Suprapubic skin (tissue), 4 donors: Measurements from ENCODE around the gene SH3BP4.

Experiments used
- EP300 ChIP-seq: sonication (generic); formaldehyde crosslinking; IDR thresholded peaks from one replicate; pipeline ENCODE4 v1.6.1; 2017; ENCODE audit warnings: antibody characterized with exemption
- POLR2A ChIP-seq, 2 donors: fragments of 450-650 bp; IDR thresholded peaks; one replicate each; pipeline ENCODE4 v1.6.1; 2017; ENCODE audit warnings: antibody characterized with exemption in 2 of 2, mild to moderate bottlenecking in 2 of 2, moderate library complexity in 2 of 2
- POLR2AphosphoS5 ChIP-seq, 3 donors: sonication (generic); formaldehyde crosslinking; IDR thresholded peaks; one replicate each; pipeline ENCODE4 v1.6.1; 2017; ENCODE audit warnings: antibody characterized with exemption in 3 of 3
- TF ChIP-seq, protein P1 (sequence below), 2 donors: fragments of 200-600 bp in 1 of 2; fragments of 450-650 bp in 1 of 2; sonication (generic) in 1 of 2; IDR thresholded peaks; one replicate each; pipeline ENCODE4 v1.5.1; 2016 to 2019; ENCODE audit warnings: antibody characterized with exemption in 2 of 2, mild to moderate bottlenecking in 1 of 2, moderate library complexity in 1 of 2

GRCh38 chr2:235032466-235032865 is 80.6 kb downstream of the SH3BP4 start:
- TF ChIP-seq, protein P1, sequence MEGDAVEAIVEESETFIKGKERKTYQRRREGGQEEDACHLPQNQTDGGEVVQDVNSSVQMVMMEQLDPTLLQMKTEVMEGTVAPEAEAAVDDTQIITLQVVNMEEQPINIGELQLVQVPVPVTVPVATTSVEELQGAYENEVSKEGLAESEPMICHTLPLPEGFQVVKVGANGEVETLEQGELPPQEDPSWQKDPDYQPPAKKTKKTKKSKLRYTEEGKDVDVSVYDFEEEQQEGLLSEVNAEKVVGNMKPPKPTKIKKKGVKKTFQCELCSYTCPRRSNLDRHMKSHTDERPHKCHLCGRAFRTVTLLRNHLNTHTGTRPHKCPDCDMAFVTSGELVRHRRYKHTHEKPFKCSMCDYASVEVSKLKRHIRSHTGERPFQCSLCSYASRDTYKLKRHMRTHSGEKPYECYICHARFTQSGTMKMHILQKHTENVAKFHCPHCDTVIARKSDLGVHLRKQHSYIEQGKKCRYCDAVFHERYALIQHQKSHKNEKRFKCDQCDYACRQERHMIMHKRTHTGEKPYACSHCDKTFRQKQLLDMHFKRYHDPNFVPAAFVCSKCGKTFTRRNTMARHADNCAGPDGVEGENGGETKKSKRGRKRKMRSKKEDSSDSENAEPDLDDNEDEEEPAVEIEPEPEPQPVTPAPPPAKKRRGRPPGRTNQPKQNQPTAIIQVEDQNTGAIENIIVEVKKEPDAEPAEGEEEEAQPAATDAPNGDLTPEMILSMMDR (IDR thresholded peaks at IDR 0.05): no peak
- TF ChIP-seq POLR2A (IDR thresholded peaks at IDR 0.05) (no peak), EP300 (no peak), POLR2AphosphoS5 (IDR thresholded peaks at IDR 0.05) (no peak)
